Rectal smooth muscle tissue (tissue), 1 donor: Measurements from ENCODE around the gene GZMB.

Experiments used
- H3K27ac ChIP-seq: one replicate; pipeline ENCODE4 v1.7.0; 2013; ENCODE audit warnings: low read depth, low read length, inconsistent platforms
- H3K27me3 ChIP-seq: one replicate; pipeline ENCODE4 v1.7.0; 2013; ENCODE audit warnings: low read length; ENCODE audit not compliant: control insufficient read depth, insufficient read depth
- H3K36me3 ChIP-seq: one replicate; pipeline ENCODE4 v1.7.0; 2013; ENCODE audit warnings: low read length; ENCODE audit not compliant: control insufficient read depth, insufficient read depth
- H3K4me1 ChIP-seq: one replicate; pipeline ENCODE4 v1.7.0; 2013; ENCODE audit warnings: low read length; ENCODE audit not compliant: control insufficient read depth, insufficient read depth
- H3K4me3 ChIP-seq: one replicate; pipeline ENCODE4 v1.7.0; 2013; ENCODE audit warnings: low read length
- H3K9ac ChIP-seq: one replicate; pipeline ENCODE4 v1.7.0; 2013; ENCODE audit warnings: low read length

The GZMB gene

GRCh38 chr14:24634158-24634557 lies at the start of gene GZMB:
GZMB (minus strand) TSS chr14:24634190; CDS start chr14:24634160, 30 bp downstream.
- no peaks in the 10 kb centered on the region for H3K36me3 ChIP-seq
- no peaks in the 10 kb centered on the region for H3K27me3 ChIP-seq
- H3K9ac ChIP-seq: no peak within 1 kb of the TSS
- no peak within 1 kb of the TSS for H3K27ac ChIP-seq
- no peaks in the 10 kb centered on the region for H3K4me1 ChIP-seq
- no peak within 1 kb of the TSS for H3K4me3 ChIP-seq

- Histone ChIP-seq H3K9ac (no peak overlapping the region), H3K4me1 (no peaks in the 10 kb centered on the region), H3K27ac (no peak overlapping the region), H3K36me3 (no peaks in the 10 kb centered on the region), H3K4me3 (no peak overlapping the region), H3K27me3 (peaks cover 2% of the 10 kb centered on the region)
Observed at GRCh38 chr14:24681056-24681455, 47.1 kb upstream of the GZMB start.

- no peak overlapping the region for H3K4me3 ChIP-seq
- H3K27me3 ChIP-seq: peaks cover 2% of the 10 kb centered on the region
- H3K36me3 ChIP-seq: no peaks in the 10 kb centered on the region
- no peak overlapping the region for H3K27ac ChIP-seq
- H3K9ac ChIP-seq: no peak overlapping the region
- H3K4me1 ChIP-seq: no peaks in the 10 kb centered on the region
Observed at GRCh38 chr14:24680516-24680915, 46.5 kb upstream of the GZMB start.

- H3K36me3 ChIP-seq: no peaks in the 10 kb centered on the region
- no peak overlapping the region for H3K9ac ChIP-seq
- H3K27ac ChIP-seq: no peak overlapping the region
- peaks cover 2% of the 10 kb centered on the region for H3K27me3 ChIP-seq
- no peak overlapping the region for H3K4me3 ChIP-seq
- no peaks in the 10 kb centered on the region for H3K4me1 ChIP-seq
Observed at GRCh38 chr14:24679248-24679961, 45.4 kb upstream of the GZMB start.

GRCh38 chr14:24678801-24679247 lies 44.8 kb upstream of the GZMB start:
- Histone ChIP-seq H3K27me3 (peaks cover 2% of the 10 kb centered on the region), H3K4me1 (no peaks in the 10 kb centered on the region), H3K4me3 (peak overlapping the region; percentile 52), H3K36me3 (no peaks in the 10 kb centered on the region), H3K27ac (no peak overlapping the region), H3K9ac (no peak overlapping the region)

GRCh38 chr14:24677956-24678355 lies 44.0 kb upstream of the GZMB start:
- Histone ChIP-seq H3K36me3 (no peaks in the 10 kb centered on the region), H3K27ac (no peak overlapping the region), H3K27me3 (peaks cover 2% of the 10 kb centered on the region), H3K9ac (no peak overlapping the region), H3K4me1 (no peaks in the 10 kb centered on the region), H3K4me3 (no peak overlapping the region)

- Histone ChIP-seq H3K9ac (no peak overlapping the region), H3K4me3 (no peak overlapping the region), H3K27ac (no peak overlapping the region), H3K4me1 (no peaks in the 10 kb centered on the region), H3K27me3 (peaks cover under 1% of the 10 kb centered on the region), H3K36me3 (no peaks in the 10 kb centered on the region)
Observed at GRCh38 chr14:24674204-24674970, 40.4 kb upstream of the GZMB start.

GRCh38 chr14:24673534-24674203 lies 39.7 kb upstream of the GZMB start:
- no peak overlapping the region for H3K4me3 ChIP-seq
- H3K27ac ChIP-seq: no peak overlapping the region
- no peaks in the 10 kb centered on the region for H3K27me3 ChIP-seq
- H3K4me1 ChIP-seq: no peaks in the 10 kb centered on the region
- no peak overlapping the region for H3K9ac ChIP-seq
- no peaks in the 10 kb centered on the region for H3K36me3 ChIP-seq

GRCh38 chr14:24673059-24673458 lies 39.1 kb upstream of the GZMB start:
- no peaks in the 10 kb centered on the region for H3K4me1 ChIP-seq
- no peaks in the 10 kb centered on the region for H3K27me3 ChIP-seq
- H3K4me3 ChIP-seq: no peak overlapping the region
- H3K27ac ChIP-seq: no peak overlapping the region
- no peak overlapping the region for H3K9ac ChIP-seq
- no peaks in the 10 kb centered on the region for H3K36me3 ChIP-seq

- Histone ChIP-seq H3K9ac (no peak overlapping the region), H3K4me3 (no peak overlapping the region), H3K36me3 (no peaks in the 10 kb centered on the region), H3K4me1 (no peaks in the 10 kb centered on the region), H3K27ac (no peak overlapping the region), H3K27me3 (no peaks in the 10 kb centered on the region)
Observed at GRCh38 chr14:24670594-24670993, 36.6 kb upstream of the GZMB start.

GRCh38 chr14:24669651-24670050 lies 35.7 kb upstream of the GZMB start:
- no peak overlapping the region for H3K4me3 ChIP-seq
- H3K27ac ChIP-seq: no peak overlapping the region
- no peaks in the 10 kb centered on the region for H3K36me3 ChIP-seq
- no peaks in the 10 kb centered on the region for H3K4me1 ChIP-seq
- H3K27me3 ChIP-seq: no peaks in the 10 kb centered on the region
- H3K9ac ChIP-seq: no peak overlapping the region

GRCh38 chr14:24665440-24665991 lies 31.5 kb upstream of the GZMB start:
- no peak overlapping the region for H3K27ac ChIP-seq
- H3K36me3 ChIP-seq: no peaks in the 10 kb centered on the region
- no peak overlapping the region for H3K9ac ChIP-seq
- no peak overlapping the region for H3K4me3 ChIP-seq
- no peaks in the 10 kb centered on the region for H3K27me3 ChIP-seq
- H3K4me1 ChIP-seq: no peaks in the 10 kb centered on the region
